Activated naive CD4-positive, alpha-beta T cell treated with anti-CD3 and anti-CD28 coated beads, Interleukin-2, amount 50 U/mL, for 72 hours (primary cell): ENCODE results near the gene ZNF529. TPM values are rescaled to one million over a fixed set of nuclear protein-coding genes. Genes with fewer than 3 reads are reported as not detected.

Experiments used
- ATAC-seq, 2 donors: fragments of 150-1000 bp; cut with Tn5 transposase; 2 replicates each; pipeline ENCODE4 v1.10.0; 2021; ENCODE audit warnings: mild to moderate bottlenecking in 2 of 2, moderate library complexity in 2 of 2
- DNase-seq, 2 donors: peaks; one replicate each; pipeline ENCODE4 v3.0.0; 2021 to 2022; ENCODE audit warnings: low spot score in 2 of 2
- H3K27ac Mint-ChIP-seq, 2 donors: one replicate each; pipeline ENCODE4 v1.8.0; 2022; ENCODE audit warnings: mild to moderate bottlenecking in 2 of 2, mixed read lengths in 2 of 2
- H3K36me3 Mint-ChIP-seq, 2 donors: one replicate each; pipeline ENCODE4 v1.8.0; 2022; ENCODE audit warnings: mixed read lengths in 2 of 2
- H3K9me3 Mint-ChIP-seq, 2 donors: one replicate each; pipeline ENCODE4 v1.8.0; 2022; ENCODE audit warnings: mixed read lengths in 2 of 2
- total RNA-seq, 2 donors: library from RNA; stranded (reverse); gene quantifications; one replicate each; pipeline ENCODE4 v1.2.3, GENCODE V29; 2022

ZNF529 gene
- total RNA-seq, 2 donors from 2014 or later: 15.6 to 26.8 TPM

DNA sequence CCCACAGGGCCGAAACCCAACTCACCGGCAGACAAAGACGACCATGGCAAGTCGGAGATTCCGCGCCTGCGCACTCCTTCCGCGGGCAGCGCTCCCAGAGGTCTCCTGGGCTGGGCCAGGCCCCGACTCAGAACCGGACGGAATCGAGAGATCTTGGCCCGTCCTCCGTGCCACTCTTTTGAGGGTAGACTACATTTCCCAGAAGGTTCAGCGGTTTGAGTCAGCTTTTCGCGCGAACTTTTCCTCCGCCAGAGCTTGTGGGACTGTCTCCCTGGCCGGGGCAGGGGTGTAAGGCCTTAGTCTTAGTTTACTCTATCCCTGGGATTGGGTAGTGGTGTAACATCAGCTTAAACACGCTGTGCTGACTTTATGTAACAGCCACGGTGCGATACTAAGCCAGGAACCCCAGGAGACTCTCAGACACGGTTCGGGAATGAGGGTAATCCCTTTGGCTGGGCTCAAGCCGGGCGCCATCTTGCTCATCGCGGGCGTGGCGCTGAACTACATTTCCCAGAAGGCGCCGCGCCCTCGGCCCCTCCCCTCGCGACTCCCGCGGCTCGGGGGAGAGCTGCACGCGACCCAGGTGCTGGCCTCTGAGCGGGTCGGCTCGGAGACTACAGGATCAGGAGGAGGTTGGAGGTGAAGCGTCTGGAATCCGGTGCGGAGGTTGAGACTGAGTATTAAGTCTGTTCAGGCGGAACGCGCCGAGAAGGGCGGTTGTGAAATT is 44.7 kb downstream of the ZNF529 start, which contains the start of gene ZNF260:
Gene ZNF260, minus strand, starts transcription at position 78 of the 727 bp plus-strand sequence. CDS start 13,033 bp downstream, outside the sequence.
- peak; percentile 90 to 93 for DNase-seq
- peaks cover 18 to 19% of the 10 kb centered on the region in 2 donors for H3K9me3 Mint-ChIP-seq
- ATAC-seq: peak; percentile 90 to 94
- peak within 1 kb of the TSS; percentile 95 to 100 for H3K27ac Mint-ChIP-seq
- peaks cover 44 to 71% of the 10 kb centered on the region in 2 donors for H3K36me3 Mint-ChIP-seq

GRCh38 chr19:36527873-36528193 is 45.3 kb downstream of the ZNF529 start:
- Mint-ChIP-seq H3K9me3 (peaks cover 22 to 23% of the 10 kb centered on the region in 2 donors), H3K36me3 (peaks cover 46 to 71% of the 10 kb centered on the region in 2 donors), H3K27ac (peak overlapping the region; percentile 95 to 100)
- no peak for DNase-seq
- ATAC-seq: no peak

DNA sequence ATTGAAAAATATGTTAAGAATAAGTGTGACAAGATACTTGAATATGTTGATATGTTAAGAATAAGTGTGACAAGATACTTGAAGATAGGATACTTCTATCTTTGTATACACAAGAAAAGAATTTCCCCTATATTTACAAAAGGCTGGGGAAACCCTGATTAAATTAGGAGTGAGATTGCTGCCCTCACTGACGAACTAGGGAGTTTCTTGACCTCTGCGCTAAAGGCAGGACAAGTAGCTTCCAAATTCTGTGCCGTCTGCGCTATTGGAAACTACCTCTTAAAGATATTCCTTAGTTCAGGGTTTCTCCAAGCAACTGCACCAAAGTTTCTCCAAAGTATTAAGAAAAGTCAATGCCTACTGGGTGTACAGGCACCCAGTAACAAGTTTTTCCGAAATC is 45.8 kb downstream of the ZNF529 start:
- DNase-seq (no peak), ATAC-seq (no peak)
- Mint-ChIP-seq H3K36me3 (peaks cover 49 to 72% of the 10 kb centered on the region in 2 donors), H3K9me3 (peaks cover 24 to 27% of the 10 kb centered on the region in 2 donors), H3K27ac (peak overlapping the region; percentile 95 to 100)

DNA sequence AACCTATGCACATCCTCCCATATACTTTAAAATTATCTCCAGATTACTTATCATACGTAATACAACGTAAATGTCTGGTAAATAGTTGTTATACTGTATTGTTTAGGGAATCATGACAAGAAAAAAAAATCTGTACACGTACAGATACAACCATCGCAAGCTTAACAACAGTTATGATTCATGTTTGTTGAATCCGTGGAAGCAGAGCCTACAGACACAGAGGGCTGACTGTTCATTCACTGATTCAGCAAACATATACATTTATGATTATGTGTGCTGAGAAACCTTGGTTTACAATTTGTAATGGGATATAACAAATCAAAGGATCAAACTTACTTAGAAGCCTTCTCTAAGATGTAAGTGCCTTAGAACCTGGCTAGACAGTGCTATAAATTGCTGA is 46.5 kb downstream of the ZNF529 start:
- Mint-ChIP-seq H3K27ac (no peak overlapping the region), H3K9me3 (peaks cover 24 to 27% of the 10 kb centered on the region in 2 donors), H3K36me3 (peaks cover 49 to 72% of the 10 kb centered on the region in 2 donors)
- ATAC-seq (no peak), DNase-seq (no peak)

- ATAC-seq (no peak), DNase-seq (no peak)
- peaks cover 60 to 75% of the 10 kb centered on the region in 2 donors for H3K36me3 Mint-ChIP-seq
These were observed 48.5 kb downstream of the ZNF529 start for GRCh38 chr19:36524617-36525016.

GRCh38 chr19:36514012-36514612 is 59.0 kb downstream of the ZNF529 start:
- no peak for ATAC-seq
- no peak overlapping the region for H3K27ac Mint-ChIP-seq
- no peak for DNase-seq
- H3K36me3 Mint-ChIP-seq: peaks cover 55 to 67% of the 10 kb centered on the region in 2 donors
- peaks cover 35 to 43% of the 10 kb centered on the region in 2 donors for H3K9me3 Mint-ChIP-seq

More at GRCh38 chr19:36524617-36525016, 48.5 kb downstream of the ZNF529 start:
- Mint-ChIP-seq H3K27ac (no peak overlapping the region), H3K9me3 (peaks cover 24 to 27% of the 10 kb centered on the region in 2 donors)

DNA sequence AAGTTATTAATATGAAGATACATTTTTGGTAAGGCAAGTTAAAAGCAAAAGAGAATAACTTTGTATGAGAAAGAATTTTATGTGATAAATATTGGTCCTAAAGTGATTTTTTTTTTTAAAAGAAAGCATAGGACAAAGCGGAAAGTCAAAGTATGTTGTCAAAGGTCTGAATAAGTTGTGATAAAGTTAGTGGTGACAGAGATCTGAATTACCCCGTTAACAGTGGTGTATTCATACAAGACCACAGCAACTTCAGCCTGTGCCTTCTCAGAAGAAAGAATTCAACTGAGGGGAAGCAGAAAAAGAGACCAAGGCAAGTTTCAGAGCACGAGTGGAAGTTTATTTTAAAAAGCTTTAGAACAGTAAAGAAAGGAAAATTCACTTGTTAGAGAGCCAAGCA is 64.8 kb downstream of the ZNF529 start:
- peaks cover 13 to 17% of the 10 kb centered on the region in 2 donors for H3K36me3 Mint-ChIP-seq
- peaks cover 9 to 11% of the 10 kb centered on the region in 2 donors for H3K9me3 Mint-ChIP-seq
- H3K27ac Mint-ChIP-seq: no peak overlapping the region
- DNase-seq (no peak), ATAC-seq (no peak)

DNA sequence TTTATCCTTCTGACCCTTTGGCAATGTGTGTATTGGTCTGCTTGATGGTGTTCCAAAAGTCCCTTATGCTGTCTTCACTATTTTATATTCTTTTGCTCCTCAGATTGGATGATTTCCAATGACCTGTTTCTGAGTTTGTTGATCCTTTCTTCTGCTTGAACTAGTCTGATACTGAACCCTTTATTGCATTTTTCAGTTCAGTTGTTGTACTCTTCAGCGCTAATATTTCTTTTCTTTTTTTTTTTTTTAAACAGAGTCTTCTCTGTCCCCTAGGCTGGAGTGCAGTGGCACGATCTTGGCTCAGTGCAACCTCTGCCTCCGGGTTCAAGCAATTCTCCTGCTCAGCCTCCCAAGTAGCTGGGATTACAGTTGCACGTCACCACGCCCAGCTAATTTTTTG is 71.1 kb downstream of the ZNF529 start:
- H3K9me3 Mint-ChIP-seq: peaks cover 24 to 28% of the 10 kb centered on the region in 2 donors
- H3K27ac Mint-ChIP-seq: no peak overlapping the region
- peaks cover 27 to 41% of the 10 kb centered on the region in 2 donors for H3K36me3 Mint-ChIP-seq
- DNase-seq (no peak), ATAC-seq (no peak)

- no peak for DNase-seq
- Mint-ChIP-seq H3K9me3 (peaks cover 22 to 28% of the 10 kb centered on the region in 2 donors), H3K27ac (no peak overlapping the region), H3K36me3 (peaks cover 27 to 31% of the 10 kb centered on the region in 2 donors)
- no peak for ATAC-seq
These were observed 76.1 kb downstream of the ZNF529 start for GRCh38 chr19:36497001-36497400.

Other genes starting within 250 kb of the ZNF529 start
- gene ZFP14, start 194.1 kb downstream of the ZNF529 start, total RNA-seq: 1 to 10 TPM; 2.3 to 2.4 TPM
- 1 to 10 TPM; 3.5 to 5.0 TPM for gene ZFP82, start 154.6 kb downstream of the ZNF529 start, total RNA-seq
- gene ZNF566, start 83.7 kb downstream of the ZNF529 start, total RNA-seq: 1 to 10 TPM; 5.0 to 5.4 TPM
- 1 to 10 TPM; 6.0 to 6.3 TPM for gene ZNF260, start 45.0 kb downstream of the ZNF529 start, total RNA-seq
- 10 to 100 TPM in 1 of 2 donors, 1 to 10 TPM in 1; 3.8 to 13.0 TPM for gene ZNF382, start 32.0 kb upstream of the ZNF529 start, total RNA-seq
- gene ZNF461, start 93.5 kb upstream of the ZNF529 start, total RNA-seq: 1 to 10 TPM; 3.2 to 4.8 TPM
- gene ZNF567, start 114.3 kb upstream of the ZNF529 start, total RNA-seq: 1 to 10 TPM; 5.4 to 7.4 TPM
- gene ZNF850, start 199.5 kb upstream of the ZNF529 start, total RNA-seq: 10 to 100 TPM in 1 of 2 donors, 1 to 10 TPM in 1; 8.0 to 40.7 TPM